HEK293 (cell line): Measurements from ENCODE around the gene SLC35E3.
A peak's percentile ranks its signal among the peaks of the same experiment; 100 is the strongest.

Experiments used
- CTCF ChIA-PET: fragments of 350-600 bp; formaldehyde crosslinking; extraction: SDS; loops from one replicate; lab custom pipeline; 2021; ENCODE audit warnings: antibody characterized with exemption; lab: Yijun Ruan, JAX
- POLR2A ChIA-PET: fragments of 300-600 bp; formaldehyde crosslinking; extraction: SDS; loops from one replicate; lab custom pipeline; 2020; ENCODE audit warnings: antibody characterized with exemption, inconsistent platforms; lab: Yijun Ruan, JAX
- H3K27ac ChIP-seq: fragments of 200-500 bp; sonication (Bioruptor generic); 2 replicates; pipeline ENCODE4 v1.5.1; 2014; ENCODE audit warnings: low read depth, low read length, control low read depth, inconsistent platforms; ENCODE audit errors: extremely low read depth
- H3K36me3 ChIP-seq, 2 experiments: fragments of 200-500 bp in 1 of 2; sonication (Bioruptor generic) in 1 of 2; 1 replicate in 1 of 2; 2 replicates in 1 of 2; pipeline ENCODE4 v1.5.1; 2014 to 2017; ENCODE audit warnings: inconsistent platforms in 2 of 2, low read length in 2 of 2; ENCODE audit not compliant: control insufficient read depth in 2 of 2, insufficient read depth in 1 of 2
- H3K4me1 ChIP-seq: fragments of 200-500 bp; sonication (Bioruptor generic); 2 replicates; pipeline ENCODE4 v1.5.1; 2014; ENCODE audit warnings: mild to moderate bottlenecking, low read length, inconsistent platforms; ENCODE audit not compliant: control insufficient read depth, insufficient read depth
- H3K4me3 ChIP-seq: 2 replicates; pipeline ENCODE4 v1.5.1; 2011; ENCODE audit warnings: low read depth, mild to moderate bottlenecking, control low read depth, low read length, moderate library complexity
- H3K9me3 ChIP-seq: fragments of 200-500 bp; sonication (Bioruptor generic); 2 replicates; pipeline ENCODE4 v1.5.1; 2014; ENCODE audit warnings: low read depth, low read length, inconsistent platforms; ENCODE audit not compliant: control insufficient read depth, insufficient read depth
- HIC1 ChIP-seq: fragments of 450-650 bp; formaldehyde crosslinking; IDR thresholded peaks from 2 replicates; pipeline ENCODE4 v1.5.1; 2016; ENCODE audit warnings: missing biosample characterization, missing genetic modification characterization
- HOXA7 ChIP-seq: sonication (generic); formaldehyde crosslinking; IDR thresholded peaks from 2 replicates; pipeline ENCODE4 v1.8.1; 2022; ENCODE audit warnings: missing genetic modification reagents, borderline replicate concordance
- INSM2 ChIP-seq: fragments of 450-650 bp; formaldehyde crosslinking; IDR thresholded peaks from 2 replicates; pipeline ENCODE4 v1.5.1; 2016; ENCODE audit warnings: missing biosample characterization, missing genetic modification characterization
- KLF10 ChIP-seq: fragments of 450-650 bp; IDR thresholded peaks from 2 replicates; pipeline ENCODE4 v1.5.1; 2018; ENCODE audit warnings: missing biosample characterization, mild to moderate bottlenecking, missing genetic modification characterization
- KLF9 ChIP-seq: fragments of 450-650 bp; formaldehyde crosslinking; IDR thresholded peaks from 2 replicates; pipeline ENCODE4 v1.5.1; 2016; ENCODE audit warnings: missing biosample characterization, missing genetic modification characterization, low read depth
- PRDM6 ChIP-seq: fragments of 450-650 bp; formaldehyde crosslinking; IDR thresholded peaks from 2 replicates; pipeline ENCODE4 v1.5.1; 2017; ENCODE audit warnings: missing biosample characterization, missing genetic modification characterization
- SETDB1 ChIP-seq: IDR thresholded peaks from one replicate; pipeline ENCODE4 v1.6.1; 2017; ENCODE audit warnings: mild to moderate bottlenecking, low read length, moderate library complexity, mixed read lengths; ENCODE audit not compliant: insufficient read length
- SP7 ChIP-seq: fragments of 450-650 bp; formaldehyde crosslinking; IDR thresholded peaks from 2 replicates; pipeline ENCODE4 v1.5.1; 2016; ENCODE audit warnings: missing biosample characterization, missing genetic modification characterization
- WT1 ChIP-seq: fragments of 450-650 bp; formaldehyde crosslinking; IDR thresholded peaks from 2 replicates; pipeline ENCODE4 v1.5.1; 2016; ENCODE audit warnings: missing biosample characterization, missing genetic modification characterization
- ZNF18 ChIP-seq: fragments of 450-650 bp; formaldehyde crosslinking; IDR thresholded peaks from 2 replicates; pipeline ENCODE4 v1.5.1; 2016; ENCODE audit warnings: missing biosample characterization, missing genetic modification characterization
- ZNF19 ChIP-seq: fragments of 450-650 bp; formaldehyde crosslinking; IDR thresholded peaks from 2 replicates; pipeline ENCODE4; 2016; ENCODE audit warnings: missing biosample characterization, missing genetic modification characterization, low read depth
- ZNF214 ChIP-seq: fragments of 450-650 bp; formaldehyde crosslinking; IDR thresholded peaks from 2 replicates; pipeline ENCODE4 v1.5.1; 2017; ENCODE audit warnings: missing biosample characterization, mild to moderate bottlenecking, missing genetic modification characterization, borderline replicate concordance
- ZNF266 ChIP-seq: fragments of 450-650 bp; formaldehyde crosslinking; IDR thresholded peaks from 2 replicates; pipeline ENCODE4 v1.5.1; 2016; ENCODE audit warnings: missing biosample characterization, missing genetic modification characterization, low read depth
- ZNF302 ChIP-seq: fragments of 450-650 bp; formaldehyde crosslinking; IDR thresholded peaks from 2 replicates; pipeline ENCODE4 v1.5.1; 2016; ENCODE audit warnings: missing biosample characterization, missing genetic modification characterization, low read depth
- ZNF416 ChIP-seq: fragments of 450-650 bp; formaldehyde crosslinking; IDR thresholded peaks from 2 replicates; pipeline ENCODE4 v1.5.1; 2016; ENCODE audit warnings: missing biosample characterization, missing genetic modification characterization
- ZNF521 ChIP-seq: fragments of 450-650 bp; formaldehyde crosslinking; IDR thresholded peaks from 2 replicates; pipeline ENCODE4 v1.5.1; 2017; ENCODE audit warnings: missing biosample characterization, mild to moderate bottlenecking, missing genetic modification characterization
- ZNF623 ChIP-seq: fragments of 450-650 bp; formaldehyde crosslinking; IDR thresholded peaks from 2 replicates; pipeline ENCODE4 v1.5.1; 2016; ENCODE audit warnings: missing biosample characterization, missing genetic modification characterization
- ZNF76 ChIP-seq: fragments of 450-650 bp; formaldehyde crosslinking; IDR thresholded peaks from 2 replicates; pipeline ENCODE4; 2016; ENCODE audit warnings: low read depth, missing biosample characterization, missing genetic modification characterization, borderline replicate concordance
- ZNF776 ChIP-seq: fragments of 450-650 bp; formaldehyde crosslinking; IDR thresholded peaks from 2 replicates; pipeline ENCODE4 v1.5.0; 2017; ENCODE audit warnings: missing biosample characterization, missing genetic modification characterization, borderline replicate concordance
- ZNF843 ChIP-seq: fragments of 450-650 bp; formaldehyde crosslinking; IDR thresholded peaks from 2 replicates; pipeline ENCODE4 v1.5.1; 2016; ENCODE audit warnings: missing biosample characterization, missing genetic modification characterization
- ZSCAN30 ChIP-seq: fragments of 450-650 bp; IDR thresholded peaks from 2 replicates; pipeline ENCODE4 v1.5.1; 2018; ENCODE audit warnings: missing biosample characterization, mild to moderate bottlenecking, missing genetic modification characterization, moderate library complexity

SLC35E3 gene

GRCh38 chr12:68769941-68770340 is 24.0 kb downstream of the SLC35E3 start:
- Histone ChIP-seq H3K4me3 (no peak overlapping the region), H3K9me3 (no peaks in the 10 kb centered on the region), H3K27ac (no peak overlapping the region), H3K4me1 (no peaks in the 10 kb centered on the region), H3K36me3 (peaks cover 6 to 11% of the 10 kb centered on the region in 2 experiments; a peak in 2 of 3 replicates)
- TF ChIP-seq ZNF521 (no peak), KLF10 (tag by site-specific recombination) (no peak), ZNF623 (tag by site-specific recombination) (peak; percentile 36; the same call in 1 of the 2 replicates)
- POLR2A ChIA-PET: no interaction called here
- CTCF ChIA-PET: interaction anchor here (1.2 kb wide), 1 partner anchor 24 kb away, joined by 3 read pairs; the partner anchor contains the start of gene SLC35E3

GRCh38 chr12:68771223-68771925 is 25.4 kb downstream of the SLC35E3 start:
- peaks cover 6 to 7% of the 10 kb centered on the region in 2 experiments; a peak in 2 of 3 replicates for H3K36me3 ChIP-seq
- no peak for TF ChIP-seq ZSCAN30 (tag by site-specific recombination)
- TF ChIP-seq ZNF302 (tag by site-specific recombination): no peak
- TF ChIP-seq WT1 (tag by site-specific recombination): no peak
- no peak for TF ChIP-seq ZNF214 (tag by site-specific recombination)
- no peak for TF ChIP-seq ZNF19 (tag by site-specific recombination)
- TF ChIP-seq INSM2 (tag by site-specific recombination): no peak
- no peak for TF ChIP-seq PRDM6 (tag by site-specific recombination)
- TF ChIP-seq ZNF266: no peak
- no peak for TF ChIP-seq KLF9 (tag by site-specific recombination)
- TF ChIP-seq HIC1: no peak
- no peak for TF ChIP-seq SP7 (tag by site-specific recombination)
- TF ChIP-seq ZNF18: no peak
- no peak for TF ChIP-seq ZNF76 (tag by site-specific recombination)
- no peak for TF ChIP-seq HOXA7 (CRISPR knock-in tag)
- no peak for TF ChIP-seq ZNF416 (tag by site-specific recombination)
- no peak for TF ChIP-seq SETDB1
- TF ChIP-seq ZNF776 (tag by site-specific recombination): no peak
- TF ChIP-seq ZNF843: no peak
- H3K4me1 ChIP-seq: no peaks in the 10 kb centered on the region
- ChIA-PET POLR2A (interaction anchor here (1.1 kb wide), 1 partner anchor 38 kb away, joined by 4 read pairs; no protein-coding TSS in a partner anchor), CTCF (interaction anchor here (0.7 kb wide), 1 partner anchor 9 kb away, joined by 3 read pairs; no protein-coding TSS in a partner anchor)
- no peak overlapping the region for H3K4me3 ChIP-seq
- no peak overlapping the region for H3K27ac ChIP-seq
- no peaks in the 10 kb centered on the region for H3K9me3 ChIP-seq
